ENCODE measurements around the gene ERICH4. TPM values are rescaled to one million over a fixed set of nuclear protein-coding genes. Genes with fewer than 3 reads are reported as not detected.
A peak's percentile ranks its signal among the peaks of the same experiment; 100 is the strongest.

Gene ERICH4
- total and polyA plus RNA-seq, 9 of the 15 experiments (the other 6 are each of a cell fraction or from before 2014, with no cell fraction given), result not detected

DNA sequence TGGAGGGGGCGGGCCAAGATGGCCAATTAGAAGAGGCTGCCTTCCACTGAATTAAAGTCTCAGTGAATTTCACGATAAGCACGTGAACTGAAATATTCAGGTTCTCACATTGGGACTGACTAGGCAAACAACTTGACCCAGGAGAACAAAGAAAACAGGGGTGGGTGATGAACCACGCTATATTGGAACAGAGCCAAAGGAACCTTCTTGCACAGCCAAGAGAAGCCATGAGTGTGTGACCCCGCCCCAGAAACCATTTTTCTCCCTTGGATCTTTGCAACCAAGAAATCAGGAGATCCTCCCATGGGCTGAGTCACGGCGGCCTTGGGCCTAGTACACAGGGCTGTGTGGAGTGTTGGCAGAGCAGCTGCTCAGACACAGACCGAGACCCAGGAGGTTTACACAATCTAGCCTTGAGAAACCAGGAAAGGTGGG is 36.8 kb downstream of the ERICH4 start (continued):
- TF ChIP-seq, protein P1, sequence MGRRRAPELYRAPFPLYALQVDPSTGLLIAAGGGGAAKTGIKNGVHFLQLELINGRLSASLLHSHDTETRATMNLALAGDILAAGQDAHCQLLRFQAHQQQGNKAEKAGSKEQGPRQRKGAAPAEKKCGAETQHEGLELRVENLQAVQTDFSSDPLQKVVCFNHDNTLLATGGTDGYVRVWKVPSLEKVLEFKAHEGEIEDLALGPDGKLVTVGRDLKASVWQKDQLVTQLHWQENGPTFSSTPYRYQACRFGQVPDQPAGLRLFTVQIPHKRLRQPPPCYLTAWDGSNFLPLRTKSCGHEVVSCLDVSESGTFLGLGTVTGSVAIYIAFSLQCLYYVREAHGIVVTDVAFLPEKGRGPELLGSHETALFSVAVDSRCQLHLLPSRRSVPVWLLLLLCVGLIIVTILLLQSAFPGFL (CRISPR knock-in tag; IDR thresholded peaks at IDR 0.05), result 0 out of 2 replicates have a peak, but pooled peaks have one; percentile 73
- TF ChIP-seq JUND (IDR thresholded peaks at IDR 0.05; ENCODE audit: borderline replicate concordance, low read depth, low read length) (peak; percentile 44; the same call in 1 of the 2 replicates), JUND (tag; IDR thresholded peaks at IDR 0.05; ENCODE audit: borderline replicate concordance, low read depth, low read length) (peak; percentile 66; the same call in 1 of the 3 replicates), ZFX (CRISPR knock-in tag; IDR thresholded peaks at IDR 0.05) (peak; percentile 46; the same call in 1 of the 2 replicates), FOSL1 (tag; conservative IDR thresholded peaks at IDR 0.05) (peak; percentile 82), NFE2 (IDR thresholded peaks at IDR 0.05; ENCODE audit: low read depth) (peak; percentile 40; the same call in 1 of the 2 replicates), BHLHE40 (IDR thresholded peaks at IDR 0.05; ENCODE audit: low read length) (no peak), L3MBTL2 (IDR thresholded peaks at IDR 0.05) (peak; percentile 65), ATF1 (CRISPR knock-in tag; IDR thresholded peaks at IDR 0.05) (no peak), ATF1 (tag; IDR thresholded peaks at IDR 0.05) (peak; percentile 76; the same call in 1 of the 2 replicates), SREBF1 (IDR thresholded peaks at IDR 0.05; ENCODE audit: borderline replicate concordance, low read depth, low read length) (no peak), NFIC (IDR thresholded peaks at IDR 0.05) (peak; percentile 93), ZNF766 (CRISPR knock-in tag; conservative IDR thresholded peaks at IDR 0.05) (0 out of 2 replicates have a peak, but pooled peaks have one; percentile 41)
- TF ChIP-seq, protein P2, sequence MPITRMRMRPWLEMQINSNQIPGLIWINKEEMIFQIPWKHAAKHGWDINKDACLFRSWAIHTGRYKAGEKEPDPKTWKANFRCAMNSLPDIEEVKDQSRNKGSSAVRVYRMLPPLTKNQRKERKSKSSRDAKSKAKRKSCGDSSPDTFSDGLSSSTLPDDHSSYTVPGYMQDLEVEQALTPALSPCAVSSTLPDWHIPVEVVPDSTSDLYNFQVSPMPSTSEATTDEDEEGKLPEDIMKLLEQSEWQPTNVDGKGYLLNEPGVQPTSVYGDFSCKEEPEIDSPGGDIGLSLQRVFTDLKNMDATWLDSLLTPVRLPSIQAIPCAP (CRISPR knock-in tag; IDR thresholded peaks at IDR 0.05; ENCODE audit: borderline replicate concordance), result no peak
- TF ChIP-seq, protein P3, sequence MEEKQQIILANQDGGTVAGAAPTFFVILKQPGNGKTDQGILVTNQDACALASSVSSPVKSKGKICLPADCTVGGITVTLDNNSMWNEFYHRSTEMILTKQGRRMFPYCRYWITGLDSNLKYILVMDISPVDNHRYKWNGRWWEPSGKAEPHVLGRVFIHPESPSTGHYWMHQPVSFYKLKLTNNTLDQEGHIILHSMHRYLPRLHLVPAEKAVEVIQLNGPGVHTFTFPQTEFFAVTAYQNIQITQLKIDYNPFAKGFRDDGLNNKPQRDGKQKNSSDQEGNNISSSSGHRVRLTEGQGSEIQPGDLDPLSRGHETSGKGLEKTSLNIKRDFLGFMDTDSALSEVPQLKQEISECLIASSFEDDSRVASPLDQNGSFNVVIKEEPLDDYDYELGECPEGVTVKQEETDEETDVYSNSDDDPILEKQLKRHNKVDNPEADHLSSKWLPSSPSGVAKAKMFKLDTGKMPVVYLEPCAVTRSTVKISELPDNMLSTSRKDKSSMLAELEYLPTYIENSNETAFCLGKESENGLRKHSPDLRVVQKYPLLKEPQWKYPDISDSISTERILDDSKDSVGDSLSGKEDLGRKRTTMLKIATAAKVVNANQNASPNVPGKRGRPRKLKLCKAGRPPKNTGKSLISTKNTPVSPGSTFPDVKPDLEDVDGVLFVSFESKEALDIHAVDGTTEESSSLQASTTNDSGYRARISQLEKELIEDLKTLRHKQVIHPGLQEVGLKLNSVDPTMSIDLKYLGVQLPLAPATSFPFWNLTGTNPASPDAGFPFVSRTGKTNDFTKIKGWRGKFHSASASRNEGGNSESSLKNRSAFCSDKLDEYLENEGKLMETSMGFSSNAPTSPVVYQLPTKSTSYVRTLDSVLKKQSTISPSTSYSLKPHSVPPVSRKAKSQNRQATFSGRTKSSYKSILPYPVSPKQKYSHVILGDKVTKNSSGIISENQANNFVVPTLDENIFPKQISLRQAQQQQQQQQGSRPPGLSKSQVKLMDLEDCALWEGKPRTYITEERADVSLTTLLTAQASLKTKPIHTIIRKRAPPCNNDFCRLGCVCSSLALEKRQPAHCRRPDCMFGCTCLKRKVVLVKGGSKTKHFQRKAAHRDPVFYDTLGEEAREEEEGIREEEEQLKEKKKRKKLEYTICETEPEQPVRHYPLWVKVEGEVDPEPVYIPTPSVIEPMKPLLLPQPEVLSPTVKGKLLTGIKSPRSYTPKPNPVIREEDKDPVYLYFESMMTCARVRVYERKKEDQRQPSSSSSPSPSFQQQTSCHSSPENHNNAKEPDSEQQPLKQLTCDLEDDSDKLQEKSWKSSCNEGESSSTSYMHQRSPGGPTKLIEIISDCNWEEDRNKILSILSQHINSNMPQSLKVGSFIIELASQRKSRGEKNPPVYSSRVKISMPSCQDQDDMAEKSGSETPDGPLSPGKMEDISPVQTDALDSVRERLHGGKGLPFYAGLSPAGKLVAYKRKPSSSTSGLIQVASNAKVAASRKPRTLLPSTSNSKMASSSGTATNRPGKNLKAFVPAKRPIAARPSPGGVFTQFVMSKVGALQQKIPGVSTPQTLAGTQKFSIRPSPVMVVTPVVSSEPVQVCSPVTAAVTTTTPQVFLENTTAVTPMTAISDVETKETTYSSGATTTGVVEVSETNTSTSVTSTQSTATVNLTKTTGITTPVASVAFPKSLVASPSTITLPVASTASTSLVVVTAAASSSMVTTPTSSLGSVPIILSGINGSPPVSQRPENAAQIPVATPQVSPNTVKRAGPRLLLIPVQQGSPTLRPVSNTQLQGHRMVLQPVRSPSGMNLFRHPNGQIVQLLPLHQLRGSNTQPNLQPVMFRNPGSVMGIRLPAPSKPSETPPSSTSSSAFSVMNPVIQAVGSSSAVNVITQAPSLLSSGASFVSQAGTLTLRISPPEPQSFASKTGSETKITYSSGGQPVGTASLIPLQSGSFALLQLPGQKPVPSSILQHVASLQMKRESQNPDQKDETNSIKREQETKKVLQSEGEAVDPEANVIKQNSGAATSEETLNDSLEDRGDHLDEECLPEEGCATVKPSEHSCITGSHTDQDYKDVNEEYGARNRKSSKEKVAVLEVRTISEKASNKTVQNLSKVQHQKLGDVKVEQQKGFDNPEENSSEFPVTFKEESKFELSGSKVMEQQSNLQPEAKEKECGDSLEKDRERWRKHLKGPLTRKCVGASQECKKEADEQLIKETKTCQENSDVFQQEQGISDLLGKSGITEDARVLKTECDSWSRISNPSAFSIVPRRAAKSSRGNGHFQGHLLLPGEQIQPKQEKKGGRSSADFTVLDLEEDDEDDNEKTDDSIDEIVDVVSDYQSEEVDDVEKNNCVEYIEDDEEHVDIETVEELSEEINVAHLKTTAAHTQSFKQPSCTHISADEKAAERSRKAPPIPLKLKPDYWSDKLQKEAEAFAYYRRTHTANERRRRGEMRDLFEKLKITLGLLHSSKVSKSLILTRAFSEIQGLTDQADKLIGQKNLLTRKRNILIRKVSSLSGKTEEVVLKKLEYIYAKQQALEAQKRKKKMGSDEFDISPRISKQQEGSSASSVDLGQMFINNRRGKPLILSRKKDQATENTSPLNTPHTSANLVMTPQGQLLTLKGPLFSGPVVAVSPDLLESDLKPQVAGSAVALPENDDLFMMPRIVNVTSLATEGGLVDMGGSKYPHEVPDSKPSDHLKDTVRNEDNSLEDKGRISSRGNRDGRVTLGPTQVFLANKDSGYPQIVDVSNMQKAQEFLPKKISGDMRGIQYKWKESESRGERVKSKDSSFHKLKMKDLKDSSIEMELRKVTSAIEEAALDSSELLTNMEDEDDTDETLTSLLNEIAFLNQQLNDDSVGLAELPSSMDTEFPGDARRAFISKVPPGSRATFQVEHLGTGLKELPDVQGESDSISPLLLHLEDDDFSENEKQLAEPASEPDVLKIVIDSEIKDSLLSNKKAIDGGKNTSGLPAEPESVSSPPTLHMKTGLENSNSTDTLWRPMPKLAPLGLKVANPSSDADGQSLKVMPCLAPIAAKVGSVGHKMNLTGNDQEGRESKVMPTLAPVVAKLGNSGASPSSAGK (IDR thresholded peaks at IDR 0.05), result peak; percentile 41; the same call in 1 of the 2 replicates
